H1 (cell line): Measurements from ENCODE around the gene NQO2. TPM values are rescaled to one million over a fixed set of nuclear protein-coding genes. Genes with fewer than 3 reads are reported as not detected.

Experiments
- CTCF ChIA-PET: fragments of 300-600 bp; sonication (Branson Sonifier 250); formaldehyde crosslinking; loops from one replicate; lab custom pipeline; 2021; ENCODE audit not compliant: partially characterized antibody; lab: Charles Lee
- POLR2A ChIA-PET: fragments of 300-600 bp; sonication (Branson Sonifier 250); formaldehyde crosslinking; loops from one replicate; lab custom pipeline; 2021; ENCODE audit warnings: inconsistent platforms; ENCODE audit not compliant: partially characterized antibody; lab: Charles Lee
- DNase-seq, 2 experiments: peaks; one replicate each; pipeline versions ENCODE4 v3.0.0 to v3.0.0-alpha.2; 2010 to 2022; ENCODE audit warnings: low spot score in 2 of 2, low read depth in 1 of 2, mixed read lengths in 1 of 2
- FAIRE-seq: peaks from 2 replicates; lab custom pipeline; 2011; peaks lifted over from hg19 to GRCh38; lab: Jason Lieb, UNC
- H2AFZ ChIP-seq: 2 replicates; pipeline ENCODE4 v1.8.1; 2012; ENCODE audit warnings: low read length, inconsistent platforms
- H2AK5ac ChIP-seq: 2 replicates; pipeline ENCODE4 v1.6.1; 2013; ENCODE audit warnings: low read depth, low read length
- H2BK120ac ChIP-seq: replicated peaks from 2 replicates; pipeline ENCODE3; 2013; ENCODE audit warnings: low read depth, low read length, inconsistent platforms
- H2BK12ac ChIP-seq: 2 replicates; pipeline ENCODE4 v1.6.1; 2013; ENCODE audit warnings: low read depth, low read length
- H2BK15ac ChIP-seq: 2 replicates; pipeline ENCODE4 v1.6.1; 2013; ENCODE audit warnings: low read length
- H2BK20ac ChIP-seq: 2 replicates; pipeline ENCODE4 v1.6.1; 2013; ENCODE audit warnings: low read length
- H2BK5ac ChIP-seq: 2 replicates; pipeline ENCODE4 v1.6.1; 2013; ENCODE audit warnings: low read depth, low read length
- H3K14ac ChIP-seq: 2 replicates; pipeline ENCODE4 v1.6.1; 2013; ENCODE audit warnings: inconsistent platforms; ENCODE audit not compliant: insufficient read length
- H3K18ac ChIP-seq: 2 replicates; pipeline ENCODE4 v1.6.1; 2013; ENCODE audit warnings: low read length; ENCODE audit errors: extremely low read depth
- H3K23ac ChIP-seq: 2 replicates; pipeline ENCODE4 v1.6.1; 2013; ENCODE audit warnings: inconsistent platforms; ENCODE audit not compliant: insufficient read length
- H3K23me2 ChIP-seq: 2 replicates; pipeline ENCODE4 v1.6.1; 2013; ENCODE audit warnings: low read depth, low read length
- H3K27ac ChIP-seq: 2 replicates; pipeline ENCODE4 v1.6.1; 2011; ENCODE audit warnings: low read depth, low read length, inconsistent platforms
- H3K27me3 ChIP-seq, 4 experiments: replicated peaks in 1 of 4; 1 replicate in 1 of 4; 2 replicates in 3 of 4; pipeline versions ENCODE4 v1.6.1 to v1.8.1; 2011 to 2013; ENCODE audit warnings: low read length in 3 of 4, mild to moderate bottlenecking in 3 of 4, inconsistent platforms in 2 of 4, mixed read lengths in 2 of 4, moderate library complexity in 1 of 4; ENCODE audit not compliant: control insufficient read depth in 3 of 4, insufficient read depth in 3 of 4; ENCODE audit errors: extremely low read depth in 1 of 4
- H3K36me3 ChIP-seq, 4 experiments: 2 replicates each; pipeline versions ENCODE4 v1.6.1 to v1.8.1; 2011 to 2013; ENCODE audit warnings: mild to moderate bottlenecking in 4 of 4, low read length in 3 of 4, moderate library complexity in 2 of 4, control low read depth in 1 of 4, inconsistent platforms in 1 of 4; ENCODE audit not compliant: insufficient read depth in 4 of 4, control insufficient read depth in 2 of 4
- H3K4ac ChIP-seq: replicated peaks from 2 replicates; pipeline ENCODE3; 2013; ENCODE audit warnings: low read length, low read depth, mixed read lengths, inconsistent platforms; ENCODE audit not compliant: insufficient read length
- H3K4me1 ChIP-seq, 4 experiments: replicated peaks in 1 of 4; 1 replicate in 1 of 4; 2 replicates in 3 of 4; pipeline versions ENCODE4 v1.6.1 to v1.8.1; 2011 to 2013; ENCODE audit warnings: low read length in 3 of 4, inconsistent platforms in 2 of 4, mixed read lengths in 1 of 4; ENCODE audit not compliant: insufficient read depth in 4 of 4, control insufficient read depth in 3 of 4
- H3K4me2 ChIP-seq, 2 experiments: 2 replicates each; pipeline versions ENCODE4 v1.6.1 to v1.8.1; 2011 to 2013; ENCODE audit warnings: low read depth in 2 of 2, low read length in 2 of 2, control low read depth in 1 of 2, inconsistent platforms in 1 of 2, mild to moderate bottlenecking in 1 of 2; ENCODE audit not compliant: insufficient read depth in 1 of 2
- H3K4me3 ChIP-seq, 4 experiments: fragments of 200-600, 300-600 bp in 1 of 4; sonication (generic), shearing (Covaris generic), sonication (Bioruptor Twin) in 1 of 4; 2 replicates each; pipeline versions ENCODE4 v1.5.1 to v1.8.1; 2011 to 2016; ENCODE audit warnings: low read length in 4 of 4, low read depth in 3 of 4, control low read depth in 2 of 4, inconsistent platforms in 2 of 4, mild to moderate bottlenecking in 2 of 4, mixed read lengths in 1 of 4, moderate library complexity in 1 of 4; ENCODE audit not compliant: insufficient read depth in 2 of 4; ENCODE audit errors: extremely low read depth in 1 of 4
- H3K56ac ChIP-seq: replicated peaks from 2 replicates; pipeline ENCODE3; 2013; ENCODE audit warnings: low read depth, mild to moderate bottlenecking, mixed read lengths, low read length, inconsistent platforms; ENCODE audit not compliant: insufficient read length
- H3K79me1 ChIP-seq: 2 replicates; pipeline ENCODE4 v1.6.1; 2013; ENCODE audit warnings: low read depth, low read length, control low read depth
- H3K79me2 ChIP-seq, 2 experiments: 2 replicates each; pipeline versions ENCODE4 v1.6.1 to v1.8.1; 2012 to 2013; ENCODE audit warnings: low read length in 2 of 2, mild to moderate bottlenecking in 2 of 2, inconsistent platforms in 1 of 2; ENCODE audit not compliant: insufficient read depth in 2 of 2, control insufficient read depth in 1 of 2
- H3K9ac ChIP-seq, 4 experiments: replicated peaks in 1 of 4; 1 replicate in 1 of 4; 2 replicates in 3 of 4; pipeline versions ENCODE4 v1.6.1 to v1.8.1; 2011 to 2013; ENCODE audit warnings: low read depth in 3 of 4, low read length in 3 of 4, control low read depth in 2 of 4, mild to moderate bottlenecking in 2 of 4, moderate library complexity in 2 of 4, inconsistent platforms in 1 of 4; ENCODE audit errors: extremely low read depth in 1 of 4
- H3K9me3 ChIP-seq, 2 experiments: 2 replicates each; pipeline versions ENCODE4 v1.6.1 to v1.8.1; 2012 to 2013; ENCODE audit warnings: mild to moderate bottlenecking in 2 of 2, moderate library complexity in 2 of 2, control low read depth in 1 of 2, inconsistent platforms in 1 of 2, low read depth in 1 of 2, low read length in 1 of 2, mixed read lengths in 1 of 2; ENCODE audit not compliant: insufficient read depth in 2 of 2
- H4K20me1 ChIP-seq, 2 experiments: replicated peaks in 1 of 2; 2 replicates each; pipeline versions ENCODE3 to v1.8.1; 2011 to 2013; ENCODE audit warnings: inconsistent platforms in 2 of 2, low read length in 2 of 2, mild to moderate bottlenecking in 1 of 2; ENCODE audit not compliant: insufficient read depth in 2 of 2, control insufficient read depth in 1 of 2
- H4K5ac ChIP-seq: 2 replicates; pipeline ENCODE4 v1.6.1; 2013; ENCODE audit warnings: low read length, low read depth, mixed read lengths, inconsistent platforms; ENCODE audit not compliant: insufficient read length
- H4K8ac ChIP-seq: 2 replicates; pipeline ENCODE4 v1.8.0; 2013; ENCODE audit warnings: mild to moderate bottlenecking, moderate library complexity, low read length, inconsistent platforms; ENCODE audit not compliant: insufficient read depth; ENCODE audit errors: extremely low read depth
- H4K91ac ChIP-seq: replicated peaks from 2 replicates; pipeline ENCODE3; 2013; ENCODE audit warnings: low read length, mixed read lengths, inconsistent platforms; ENCODE audit not compliant: insufficient read length
- ATF2 ChIP-seq: IDR thresholded peaks from 2 replicates; pipeline ENCODE4 v1.6.1; 2012; ENCODE audit warnings: low read length, inconsistent platforms
- ATF3 ChIP-seq: IDR thresholded peaks from 2 replicates; pipeline ENCODE4 v1.6.1; 2011; ENCODE audit warnings: low read depth, mild to moderate bottlenecking, low read length; ENCODE audit not compliant: insufficient read depth
- BACH1 ChIP-seq: IDR thresholded peaks from 2 replicates; pipeline ENCODE4 v1.6.1; 2012; ENCODE audit warnings: low read length, improper control_type of control experiment
- BCL11A ChIP-seq, 2 experiments: IDR thresholded peaks; one replicate each; pipeline ENCODE4 v1.6.1; 2011; ENCODE audit warnings: low read depth in 2 of 2, low read length in 2 of 2, mild to moderate bottlenecking in 2 of 2
- CBX8 ChIP-seq: fragments of 300-800, 300-1000 bp; sonication (generic); IDR thresholded peaks from 2 replicates; pipeline ENCODE4 v1.7.1; 2016; ENCODE audit warnings: low read depth, low read length, borderline replicate concordance
- HDAC2 ChIP-seq, 2 experiments: fragments of 300-600 bp in 1 of 2; sonication (generic) in 1 of 2; IDR thresholded peaks; 2 replicates each; pipeline ENCODE4 v1.6.1; 2011 to 2012; ENCODE audit warnings: low read depth in 2 of 2, low read length in 2 of 2, mild to moderate bottlenecking in 2 of 2, moderate library complexity in 2 of 2, borderline replicate concordance in 1 of 2, inconsistent platforms in 1 of 2
- POLR2AphosphoS5 ChIP-seq: IDR thresholded peaks from 2 replicates; pipeline ENCODE4 v1.6.1; 2011; ENCODE audit warnings: low read depth, low read length
- SAP30 ChIP-seq: fragments of 300-600 bp; sonication (generic); IDR thresholded peaks from 2 replicates; pipeline ENCODE4 v1.7.1; 2012; ENCODE audit warnings: low read length, moderate library complexity, mild to moderate bottlenecking, inconsistent platforms; ENCODE audit not compliant: insufficient read depth, insufficient replicate concordance
- SP2 ChIP-seq: IDR thresholded peaks from 2 replicates; pipeline ENCODE4 v1.6.1; 2012; ENCODE audit warnings: mild to moderate bottlenecking, low read length, inconsistent platforms
- TEAD4 ChIP-seq: IDR thresholded peaks from 2 replicates; pipeline ENCODE4 v1.6.1; 2012; ENCODE audit warnings: low read depth, low read length, inconsistent platforms, mixed read lengths
- WGBS, 2 experiments: shearing (Covaris generic) in 1 of 2; methylation state at CpG; one replicate each; pipeline versions ENCODE4 v1.1.6 to v1.1.7; 2013 to 2015; ENCODE audit warnings: low lambda C conversion rate in 2 of 2, mixed read lengths in 2 of 2, inconsistent platforms in 1 of 2, low coverage in 1 of 2, missing lambda C conversion rate in 1 of 2; ENCODE audit not compliant: insufficient replicate concordance in 2 of 2, insufficient coverage in 1 of 2, insufficient read length in 1 of 2; ENCODE audit errors: extremely low coverage in 1 of 2, missing lambda C conversion rate in 1 of 2; 5-methylcytosine and 5-hydroxymethylcytosine counted together
- polyA plus RNA-seq, 7 experiments: library from polyadenylated mRNA; depleted of rRNA in 3 of 7; stranded (reverse) in 5 of 7; unstranded in 2 of 7; fragments of >200 nt in 5 of 7; fragments of 200-250 nt in 2 of 7; gene quantifications; 1 replicate in 5 of 7; 2 replicates in 1 of 7; 4 replicates in 1 of 7; pipeline versions ENCODE4 v1.2.1 to v1.2.3, GENCODE V29; 2011 to 2013; ENCODE audit warnings: missing spikeins in 2 of 7, mixed read lengths in 2 of 7
- total RNA-seq: library from RNA; stranded (reverse); fragmentation: NEBNext Ultra II Directional; extraction: Animal tissue kit (Norgen Biotek cat#: 25700); gene quantifications from 2 replicates; pipeline ENCODE4 v1.2.1, GENCODE V29; 2021

NQO2 gene
- total and polyA plus RNA-seq, 2 of the 8 experiments (the other 6 are each of a cell fraction or from before 2014, with no cell fraction given): 135 to 168 TPM

- CTCF ChIA-PET: interaction anchor here (1.2 to 9.3 kb wide), 7 partner anchors 8 to 189 kb away, joined by 3 to 54 read pairs (median 4); partner anchors contain the start of gene SERPINB6
- no peak for FAIRE-seq
- Histone ChIP-seq H3K18ac (no peak overlapping the region), H2AFZ (no peak overlapping the region), H2BK12ac (no peak overlapping the region), H3K36me3 (no peaks in the 10 kb centered on the region), H3K79me1 (no peaks in the 10 kb centered on the region), H3K79me2 (no peaks in the 10 kb centered on the region), H4K8ac (no peak overlapping the region), H2BK20ac (no peak overlapping the region), H3K9me3 (no peaks in the 10 kb centered on the region), H3K4me3 (no peak overlapping the region), H2BK120ac (no peak overlapping the region), H2BK5ac (no peak overlapping the region), H3K4ac (no peak overlapping the region), H4K5ac (no peak overlapping the region), H4K20me1 (no peaks in the 10 kb centered on the region), H3K23me2 (no peaks in the 10 kb centered on the region), H3K23ac (no peak overlapping the region), H4K91ac (no peak overlapping the region), H3K27ac (no peak overlapping the region), H3K56ac (no peak overlapping the region), H3K14ac (no peak overlapping the region), H2BK15ac (no peak overlapping the region), H3K9ac (no peak overlapping the region), H3K4me2 (no peak overlapping the region), H3K27me3 (no peaks in the 10 kb centered on the region), H3K4me1 (peaks cover 2 to 6% (median 4%) of the 10 kb centered on the region in 4 experiments; a peak in 5 of 7 replicates), H2AK5ac (no peak overlapping the region)
- DNase-seq: no peak
- POLR2A ChIA-PET: interaction anchor here (0.6 to 1.0 kb wide), 4 partner anchors 9 to 66 kb away, joined by 3 to 4 read pairs (median 3); no protein-coding TSS in a partner anchor
- WGBS, 2 experiments: 87% methylated on average over 2 of the region's 2 CpGs; no CpG with 5 or more reads in 1 of the 2 experiments
- TF ChIP-seq SAP30 (no peak), HDAC2 (IDR thresholded peaks at IDR 0.05; ENCODE audit: borderline replicate concordance in 1 of 2, low read depth in 2 of 2, low read length in 2 of 2) (no peak), TEAD4 (no peak), CBX8 (no peak), SP2 (no peak), BCL11A (IDR thresholded peaks at IDR 0.05; ENCODE audit: low read depth in 2 of 2, low read length in 2 of 2) (no peak), POLR2AphosphoS5 (no peak), ATF3 (no peak), BACH1 (no peak), ATF2 (no peak)
Measured at GRCh38 chr6:2979819-2980464, 19.8 kb upstream of the NQO2 start.
